Measurements from ENCODE around the gene ARAP1.

Gene ARAP1

GRCh38 chr11:72716290-72716689 lies 35.9 kb downstream of the ARAP1 start:
- H3K4me3 ChIP-seq (replicated peaks; ENCODE audit: insufficient read depth, low read length): no peak overlapping the region
- no peaks in the 10 kb centered on the region for H3K27me3 ChIP-seq (ENCODE audit: insufficient read depth, poor library complexity, severe bottlenecking)
- no peak for DNase-seq (ENCODE audit: low read depth in 1 of 2, low spot score in 1 of 2)
- TF ChIP-seq CTCF (IDR thresholded peaks at IDR 0.05; ENCODE audit: insufficient read depth, low read length): no peak
- no peak for TF ChIP-seq REST (IDR thresholded peaks at IDR 0.05; ENCODE audit: insufficient replicate concordance, low read depth)
- no peak for TF ChIP-seq SPI1 (IDR thresholded peaks at IDR 0.05; ENCODE audit: borderline replicate concordance, low read depth)
- TF ChIP-seq GABPA (IDR thresholded peaks at IDR 0.05; ENCODE audit: low read depth): no peak
- TF ChIP-seq POLR2AphosphoS5 (IDR thresholded peaks at IDR 0.05; ENCODE audit: low read depth): no peak
- no peak overlapping the region for H3K27ac ChIP-seq (replicated peaks)

- H3K4me3 ChIP-seq (replicated peaks; ENCODE audit: insufficient read depth, low read length): no peak overlapping the region
- H3K27me3 ChIP-seq (ENCODE audit: insufficient read depth, poor library complexity, severe bottlenecking): no peaks in the 10 kb centered on the region
- no peak for DNase-seq (ENCODE audit: low read depth in 1 of 2, low spot score in 1 of 2)
- no peak overlapping the region for H3K27ac ChIP-seq (replicated peaks)
- TF ChIP-seq SPI1 (IDR thresholded peaks at IDR 0.05; ENCODE audit: borderline replicate concordance, low read depth) (no peak), POLR2AphosphoS5 (IDR thresholded peaks at IDR 0.05; ENCODE audit: low read depth) (no peak), GABPA (IDR thresholded peaks at IDR 0.05; ENCODE audit: low read depth) (no peak), CTCF (IDR thresholded peaks at IDR 0.05; ENCODE audit: insufficient read depth, low read length) (no peak), REST (IDR thresholded peaks at IDR 0.05; ENCODE audit: insufficient replicate concordance, low read depth) (no peak)
These were observed 39.4 kb downstream of the ARAP1 start for GRCh38 chr11:72712841-72713240.

- no peaks in the 10 kb centered on the region for H3K27me3 ChIP-seq (ENCODE audit: insufficient read depth, poor library complexity, severe bottlenecking)
- H3K4me3 ChIP-seq (replicated peaks; ENCODE audit: insufficient read depth, low read length): no peak overlapping the region
- H3K27ac ChIP-seq (replicated peaks): no peak overlapping the region
- no peak for TF ChIP-seq SPI1 (IDR thresholded peaks at IDR 0.05; ENCODE audit: borderline replicate concordance, low read depth)
- TF ChIP-seq REST (IDR thresholded peaks at IDR 0.05; ENCODE audit: insufficient replicate concordance, low read depth): no peak
- TF ChIP-seq CTCF (IDR thresholded peaks at IDR 0.05; ENCODE audit: insufficient read depth, low read length): no peak
- no peak for TF ChIP-seq GABPA (IDR thresholded peaks at IDR 0.05; ENCODE audit: low read depth)
- no peak for TF ChIP-seq POLR2AphosphoS5 (IDR thresholded peaks at IDR 0.05; ENCODE audit: low read depth)
- no peak for DNase-seq (ENCODE audit: low read depth in 1 of 2, low spot score in 1 of 2)
These were observed 39.9 kb downstream of the ARAP1 start for GRCh38 chr11:72712168-72712751.
